ENCODE data around the gene KRT17.
"Not testable (repeated sequence)": the region's sequence is repeated elsewhere in the genome, so short reads cannot be mapped to it uniquely, and the experiment has no call there.

Gene KRT17

DNA sequence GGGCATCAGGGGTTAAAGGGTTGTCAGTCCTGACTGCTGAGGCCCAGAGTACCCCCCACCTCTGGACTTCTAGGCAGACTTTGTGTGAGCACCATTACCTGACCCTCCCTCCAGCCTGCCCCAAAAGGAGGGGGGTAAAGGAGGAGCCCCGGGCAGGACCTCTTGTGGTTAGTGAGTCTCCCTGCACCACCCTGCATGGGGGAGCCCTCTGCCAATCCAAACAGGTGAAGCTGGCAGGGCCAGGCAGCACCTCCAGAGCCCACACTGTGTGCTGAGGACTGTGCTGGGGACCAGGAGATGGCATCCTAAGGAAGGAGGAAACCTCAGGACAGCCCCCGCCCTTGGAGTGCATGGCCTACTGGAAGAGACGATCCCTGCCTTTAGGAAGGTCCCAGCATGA lies 35.1 kb downstream of the KRT17 start:
- DNase-seq = no peak

DNA sequence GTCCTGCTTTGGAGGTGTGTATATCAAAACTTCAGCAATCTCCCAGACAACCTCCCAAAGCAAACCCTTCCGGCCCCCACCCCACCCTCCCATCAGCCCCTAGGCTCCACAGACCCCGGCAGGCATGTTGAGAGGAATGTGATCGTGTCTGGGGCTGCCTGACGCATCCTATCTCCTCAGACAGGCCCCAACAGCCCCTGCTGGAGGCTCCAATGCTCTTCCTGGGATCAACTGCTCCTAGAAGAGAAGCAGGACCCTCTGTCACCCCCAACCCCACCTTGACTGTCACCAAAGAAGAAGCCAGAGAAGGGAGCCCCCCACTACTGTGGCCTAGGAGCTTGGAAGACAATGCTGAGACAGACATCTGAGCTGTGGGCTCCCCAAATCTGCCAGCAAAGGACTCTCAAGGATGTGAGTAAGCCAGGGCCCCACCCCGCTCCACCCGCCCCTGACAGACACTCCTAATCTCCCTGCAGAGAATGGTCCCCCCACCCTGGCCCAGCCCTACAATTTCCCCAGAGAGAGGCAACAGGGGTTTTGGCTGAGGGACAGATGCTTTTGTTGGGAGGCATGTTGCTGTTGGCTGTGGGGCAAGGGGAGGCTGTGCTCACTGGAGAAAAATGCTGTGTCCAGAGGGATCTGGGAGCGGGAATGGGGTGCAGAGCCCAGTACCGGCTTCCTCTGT lies 36.1 kb downstream of the KRT17 start:
- DNase-seq = no peak

DNA sequence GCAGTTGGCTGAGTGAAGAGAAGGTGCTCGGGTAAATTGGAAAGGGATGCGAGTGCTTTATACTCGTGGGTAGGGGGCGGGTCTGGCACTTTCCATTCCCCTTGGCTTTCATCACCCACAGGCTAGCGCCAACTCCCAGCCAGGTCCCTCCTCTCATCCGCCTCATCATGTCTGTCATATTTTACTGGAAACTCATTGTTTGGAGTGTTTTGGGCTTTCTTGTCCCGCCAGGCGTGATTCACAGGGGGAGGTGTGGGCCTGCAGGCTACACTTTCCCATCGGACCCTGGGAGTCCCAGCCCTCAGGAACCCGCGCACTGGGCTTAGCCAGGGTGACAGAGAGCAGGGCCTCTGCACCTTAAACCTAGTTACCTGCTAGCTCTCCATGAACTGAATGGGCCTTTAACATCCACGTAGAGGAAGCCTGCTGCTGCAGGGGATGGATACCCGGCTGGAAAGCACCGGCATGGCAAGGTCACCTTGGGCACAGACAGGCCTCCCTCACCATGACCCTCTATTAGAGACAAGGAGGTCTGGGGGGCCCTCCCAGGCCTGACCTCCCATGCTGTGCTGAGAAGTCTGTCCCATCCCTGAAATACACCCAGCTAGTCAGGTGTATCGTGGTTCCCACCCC lies 37.4 kb downstream of the KRT17 start, which contains the start of gene KRT14:
KRT14 (minus strand) TSS at position 33 of the 633 bp plus-strand sequence. CDS start 61 bp downstream, outside the sequence.
- DNase-seq = no peak

DNA sequence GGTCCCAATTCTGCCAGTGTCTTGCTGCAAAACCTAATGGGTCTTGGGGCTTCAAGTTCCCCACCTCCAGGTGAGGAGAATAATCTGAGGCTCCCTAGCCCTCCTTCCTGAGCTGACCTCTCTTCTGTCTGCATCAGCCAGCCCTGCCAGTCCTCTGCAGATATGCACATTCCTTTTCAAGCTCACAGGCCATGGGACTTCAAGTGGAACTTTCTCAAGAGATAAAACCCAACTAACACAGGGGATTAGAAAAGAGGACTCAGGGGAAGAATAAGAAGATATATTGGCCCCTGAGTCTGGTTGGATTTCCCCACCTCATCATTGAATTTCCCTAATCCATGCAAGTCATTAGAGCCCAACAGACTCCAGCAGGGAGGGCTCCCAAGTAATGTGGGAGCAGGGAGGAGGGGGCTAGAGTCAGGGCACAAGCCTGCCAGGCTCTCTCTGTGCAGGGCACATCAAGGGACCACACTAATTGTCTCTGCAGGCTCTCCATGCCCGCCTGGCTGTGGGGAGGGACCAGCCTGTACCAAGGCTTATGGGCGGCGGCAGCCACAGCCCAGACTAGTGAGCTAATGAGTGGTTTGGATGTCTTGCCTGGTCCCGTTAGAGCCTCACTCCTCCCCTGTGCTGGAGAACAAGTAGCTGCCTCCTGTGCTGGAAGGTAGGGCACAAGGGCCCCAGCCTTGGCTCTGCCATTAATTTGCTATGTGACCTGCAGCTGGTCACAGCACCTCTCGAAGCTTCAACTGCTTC lies 38.9 kb downstream of the KRT17 start:
- DNase-seq = no peak

DNA sequence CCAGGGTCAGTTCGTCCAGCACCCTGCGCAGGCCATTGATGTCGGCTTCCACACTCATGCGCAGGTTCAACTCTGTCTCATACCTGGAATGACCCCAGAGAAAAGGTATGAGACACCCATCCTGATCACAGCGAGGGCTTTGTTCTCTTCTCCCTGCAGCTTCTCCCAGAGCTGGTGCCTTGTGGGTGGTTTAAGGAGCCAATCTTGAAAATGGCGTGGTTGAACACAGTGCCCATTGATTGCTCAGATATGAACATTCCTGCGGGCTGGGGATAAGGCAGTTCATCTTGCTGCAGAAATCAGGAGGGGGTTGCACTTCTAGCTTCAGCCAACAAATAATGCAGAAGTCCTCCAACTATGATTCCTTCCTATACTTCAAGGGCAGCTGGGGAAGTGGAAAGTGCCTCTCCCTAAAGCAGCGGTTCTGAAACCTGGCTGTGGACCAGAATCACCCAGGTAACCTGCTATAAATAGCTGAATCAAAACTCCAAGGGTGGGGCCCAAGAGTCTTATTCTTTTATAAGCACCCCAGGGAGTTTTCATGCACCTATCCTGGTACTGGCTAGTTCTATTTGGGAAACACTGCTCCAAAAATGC lies 39.9 kb downstream of the KRT17 start:
- DNase-seq = not testable (repeated sequence)

DNA sequence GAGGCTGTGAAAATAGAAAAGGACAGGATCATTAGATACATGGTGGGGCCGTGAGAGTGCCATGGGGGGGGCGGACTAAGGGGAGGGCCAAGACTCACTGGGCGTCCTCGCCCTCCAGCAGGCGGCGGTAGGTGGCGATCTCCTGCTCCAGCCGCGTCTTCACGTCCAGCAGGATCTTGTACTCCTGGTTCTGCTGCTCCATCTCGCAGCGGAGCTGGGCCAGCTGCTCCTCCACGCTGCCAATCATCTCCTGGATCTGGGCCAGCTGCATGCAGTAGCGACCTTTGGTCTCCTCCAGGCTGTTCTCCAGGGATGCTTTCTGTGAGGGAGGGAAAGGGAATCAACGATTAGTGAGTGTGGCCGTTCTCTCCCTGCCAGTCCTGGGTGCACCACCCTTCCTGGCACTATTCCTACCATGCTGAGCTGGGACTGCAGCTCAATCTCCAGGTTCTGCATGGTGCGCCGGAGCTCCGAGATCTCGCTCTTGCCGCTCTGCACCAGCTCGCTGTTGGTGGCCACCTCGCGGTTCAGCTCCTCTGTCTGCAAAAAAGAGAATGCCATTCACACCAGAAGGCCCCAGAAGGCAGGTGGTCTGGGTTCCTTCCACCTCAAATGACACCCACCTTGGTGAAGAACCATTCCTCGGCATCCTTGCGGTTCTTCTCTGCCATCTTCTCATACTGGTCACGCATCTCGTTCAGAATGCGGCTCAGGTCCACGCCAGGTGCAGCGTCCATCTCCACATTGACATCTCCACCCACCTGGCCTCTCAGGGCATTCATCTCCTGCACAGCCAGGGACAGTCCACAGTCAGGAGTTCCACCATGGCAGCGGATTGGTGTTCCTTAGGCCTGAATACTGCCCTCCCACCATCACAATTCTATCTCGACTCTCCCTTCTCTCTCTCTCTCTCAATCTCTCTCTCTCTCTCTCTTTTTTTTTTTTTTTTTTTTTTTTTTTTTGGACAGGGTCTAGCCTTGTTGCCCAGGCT lies 40.9 kb downstream of the KRT17 start:
- DNase-seq = no peak

DNA sequence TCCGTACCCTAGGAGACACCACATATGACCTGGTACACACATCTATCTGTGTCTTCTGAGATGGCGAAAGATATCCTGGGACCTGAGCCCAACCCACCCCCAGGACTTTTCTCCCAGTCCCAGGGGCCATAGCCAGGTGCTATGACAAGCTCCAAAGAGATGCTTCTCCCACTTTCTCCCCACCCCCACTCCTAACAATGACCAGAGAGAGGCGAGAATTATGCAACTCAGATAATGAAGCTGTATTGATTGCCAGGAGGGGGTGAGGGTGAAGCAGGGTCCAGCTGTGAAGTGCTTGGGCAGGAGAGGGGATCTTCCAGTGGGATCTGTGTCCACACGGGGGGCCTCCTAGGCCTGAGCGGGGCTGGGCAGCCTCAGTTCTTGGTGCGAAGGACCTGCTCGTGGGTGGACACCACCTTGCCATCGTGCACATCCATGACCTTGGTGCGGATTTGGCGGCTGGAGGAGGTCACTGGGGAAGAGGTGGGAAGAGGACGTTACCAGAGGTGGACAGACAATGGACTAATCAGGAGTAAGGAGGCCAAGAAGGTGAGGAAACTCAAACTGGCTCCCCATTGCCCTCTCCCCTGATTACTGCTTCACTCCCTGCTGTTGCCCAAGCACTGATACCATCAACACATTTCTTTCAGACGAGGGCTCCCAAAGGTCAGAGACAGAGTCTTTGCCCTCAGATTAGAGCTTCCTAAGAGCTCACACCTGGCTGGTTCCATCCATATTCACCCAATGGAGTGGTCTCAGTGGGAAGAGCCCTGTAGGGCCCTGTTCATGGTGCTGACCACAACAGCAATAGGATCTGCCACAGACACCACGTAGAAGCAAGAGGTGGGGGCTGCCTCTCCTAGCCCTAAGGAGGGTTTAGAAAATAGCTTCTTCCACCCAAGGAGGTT lies 42.1 kb downstream of the KRT17 start:
- not testable (repeated sequence) for DNase-seq

DNA sequence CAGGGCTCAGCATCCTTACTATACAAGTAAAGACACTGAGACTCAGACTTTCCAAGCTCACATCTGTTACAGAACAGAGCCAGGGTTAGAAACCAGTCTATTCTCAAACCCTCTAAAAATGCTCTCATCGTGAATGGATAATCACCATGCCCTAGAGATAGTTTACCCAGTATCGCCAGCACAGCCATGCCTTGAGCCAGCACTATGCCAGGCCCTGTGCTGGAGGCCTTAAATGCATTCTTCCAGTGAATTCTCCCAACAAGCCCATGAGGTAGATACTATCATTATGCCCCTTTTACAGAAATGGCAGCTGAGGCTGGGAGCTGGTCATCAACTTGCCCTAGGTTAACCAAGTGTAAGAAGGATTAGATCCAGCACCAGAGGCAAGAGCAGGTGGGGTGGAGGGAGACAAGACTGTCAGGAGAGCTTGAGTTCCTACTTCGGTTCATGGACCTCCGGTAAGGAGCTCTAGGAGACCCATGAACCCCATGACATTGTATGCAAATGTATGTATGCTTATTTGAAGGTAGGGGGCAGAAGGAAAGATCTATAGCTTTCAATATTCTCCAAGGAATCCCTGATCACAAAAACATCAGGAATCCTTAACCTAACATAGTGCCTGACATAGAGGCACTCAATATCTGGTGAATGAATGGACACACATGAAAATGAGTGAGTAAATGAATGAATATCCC lies 42.9 kb downstream of the KRT17 start:
- no peak for DNase-seq

DNA sequence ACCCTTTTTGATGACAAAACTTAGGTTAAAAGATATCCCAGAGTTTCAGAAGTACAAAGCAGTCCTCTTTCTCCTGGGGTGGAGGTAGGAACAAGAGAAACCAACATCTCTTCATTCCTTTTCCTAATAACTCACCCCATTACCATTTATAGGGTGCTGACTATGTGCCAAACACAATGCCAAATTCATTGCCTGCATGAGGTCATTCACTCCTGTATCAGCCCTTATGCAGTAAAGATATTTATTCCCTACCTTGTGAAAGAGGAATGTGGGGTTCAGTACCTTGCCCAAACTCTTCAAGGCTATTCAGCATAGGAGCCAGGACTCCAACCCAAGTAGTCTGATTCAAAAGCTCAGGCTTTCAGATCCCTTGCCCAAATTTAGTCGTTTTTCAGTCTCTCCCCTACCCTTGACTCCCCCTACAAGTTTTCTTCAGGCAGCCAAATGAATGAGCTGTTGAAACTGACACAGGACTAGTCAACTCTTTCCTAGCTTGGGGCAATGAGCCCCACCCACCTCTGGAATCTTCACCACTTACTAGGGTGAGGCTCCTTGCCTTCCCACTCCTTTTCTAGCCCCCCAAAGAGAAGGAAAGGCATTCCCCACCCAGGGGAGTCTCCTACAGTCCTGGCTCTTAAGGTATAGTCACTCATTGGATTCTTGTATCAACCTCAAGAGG lies 43.5 kb downstream of the KRT17 start:
- DNase-seq = no peak

DNA sequence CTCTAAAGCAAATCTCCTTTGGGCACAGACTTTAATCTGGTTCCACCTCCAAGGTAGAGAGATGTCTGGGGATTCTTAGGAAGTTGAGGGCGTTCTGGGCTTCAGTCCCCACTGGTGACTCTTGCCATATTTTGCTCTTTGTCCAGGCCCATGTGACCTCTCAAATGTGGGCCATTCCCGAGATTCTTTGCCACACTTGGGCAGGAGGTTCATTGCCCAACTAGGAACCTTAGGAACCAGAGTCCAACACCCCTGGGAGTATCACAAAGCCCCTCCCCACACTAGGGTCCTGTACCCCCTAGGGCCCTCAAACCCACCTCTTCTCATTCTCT lies 44.2 kb downstream of the KRT17 start:
- no peak for DNase-seq

DNA sequence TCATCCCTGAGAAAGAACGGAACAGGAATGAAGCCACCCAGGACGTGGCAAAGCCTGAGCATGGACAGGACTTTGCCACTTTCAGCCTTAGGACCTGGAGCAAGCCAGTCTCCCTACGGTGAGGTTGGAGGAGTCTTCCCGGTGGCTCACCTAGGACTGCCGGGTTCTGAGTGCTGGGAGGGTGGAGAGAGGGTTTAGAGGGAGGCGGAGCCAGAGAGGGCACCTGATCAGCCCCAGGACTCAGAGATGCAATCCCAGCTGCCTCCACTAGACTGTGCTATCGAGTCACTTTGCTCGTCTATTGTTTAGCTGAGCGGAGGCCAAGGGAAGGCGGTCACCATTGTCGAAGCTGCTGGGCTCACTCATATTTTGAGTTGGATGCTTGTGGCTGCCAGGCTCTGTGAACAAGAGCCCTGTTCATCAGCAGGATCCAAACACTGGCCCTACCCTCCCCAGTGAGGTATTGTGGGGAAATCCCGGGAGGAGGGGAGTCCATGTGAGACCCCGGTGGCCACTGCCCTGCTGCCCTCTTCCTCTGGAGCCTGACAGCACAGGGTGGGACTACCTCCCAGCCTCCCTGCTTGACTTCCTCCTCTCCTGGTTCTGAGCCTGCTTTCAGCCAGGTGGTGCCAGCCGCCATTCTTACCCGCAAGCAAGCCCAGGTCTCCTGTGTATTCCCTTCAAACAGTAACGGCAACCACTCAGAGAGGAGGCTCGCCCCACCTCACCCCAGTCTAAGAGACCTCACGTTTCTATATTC lies 44.7 kb downstream of the KRT17 start:
- DNase-seq = peak; percentile 73 to 81

DNA sequence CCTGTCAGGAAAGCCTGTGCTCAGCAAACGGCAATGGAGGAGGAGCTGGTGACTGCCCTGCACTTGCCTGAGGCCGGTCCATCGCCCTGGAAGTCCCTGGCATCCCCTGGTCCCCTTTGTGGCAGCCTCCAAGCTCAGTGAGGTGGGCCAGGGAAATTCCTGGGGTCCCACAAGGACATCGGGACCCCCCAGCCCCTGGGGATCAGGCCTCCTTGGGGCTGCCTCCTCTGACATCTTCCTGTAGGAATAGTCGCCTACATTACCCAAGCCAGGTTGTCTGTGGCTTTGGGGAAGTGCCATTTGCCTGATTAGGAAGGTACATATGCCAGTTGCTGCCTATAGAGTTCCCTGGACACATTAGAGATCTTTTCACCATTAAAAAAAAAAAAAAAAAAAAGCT lies 45.4 kb downstream of the KRT17 start:
- no peak for DNase-seq

DNA sequence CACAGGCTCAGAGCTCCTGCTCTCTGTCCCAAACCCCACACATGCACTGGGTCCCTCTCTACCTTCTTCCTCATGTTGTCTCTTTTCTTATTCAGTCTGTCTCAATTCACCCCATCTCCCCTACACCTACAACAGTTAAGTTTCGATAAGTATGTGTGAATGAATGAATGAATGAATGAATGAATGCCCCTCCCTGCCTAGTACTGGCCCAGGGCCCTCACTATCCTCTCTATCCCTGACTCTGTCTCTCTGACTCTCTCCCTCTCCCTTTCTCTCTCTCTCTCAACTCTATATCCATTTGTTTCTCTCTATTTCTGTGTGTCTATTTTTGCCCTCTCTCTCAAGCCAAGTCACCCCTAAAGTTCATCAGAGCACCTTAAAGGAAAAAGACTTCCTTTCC lies 45.8 kb downstream of the KRT17 start:
- DNase-seq = no peak

DNA sequence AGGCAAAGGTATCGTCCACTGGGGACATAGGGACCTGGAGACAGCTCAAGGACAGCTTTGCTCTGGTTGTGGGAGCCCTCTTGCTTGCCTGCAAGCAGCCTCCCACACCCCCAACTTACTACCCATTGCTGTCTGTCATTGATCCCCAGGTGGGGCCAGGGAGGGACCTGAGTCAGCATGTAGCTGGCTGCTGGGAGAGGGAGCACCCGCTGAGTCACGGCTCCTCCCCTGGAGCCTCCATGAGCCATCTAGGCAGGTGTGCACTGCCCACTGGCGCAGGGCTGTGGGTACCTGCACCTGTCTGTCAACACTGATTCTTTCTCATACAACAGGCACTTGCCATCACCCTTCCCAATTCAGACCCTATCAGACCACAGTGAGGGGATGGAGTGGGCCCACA lies 47.6 kb downstream of the KRT17 start:
- not testable (repeated sequence) for DNase-seq

DNA sequence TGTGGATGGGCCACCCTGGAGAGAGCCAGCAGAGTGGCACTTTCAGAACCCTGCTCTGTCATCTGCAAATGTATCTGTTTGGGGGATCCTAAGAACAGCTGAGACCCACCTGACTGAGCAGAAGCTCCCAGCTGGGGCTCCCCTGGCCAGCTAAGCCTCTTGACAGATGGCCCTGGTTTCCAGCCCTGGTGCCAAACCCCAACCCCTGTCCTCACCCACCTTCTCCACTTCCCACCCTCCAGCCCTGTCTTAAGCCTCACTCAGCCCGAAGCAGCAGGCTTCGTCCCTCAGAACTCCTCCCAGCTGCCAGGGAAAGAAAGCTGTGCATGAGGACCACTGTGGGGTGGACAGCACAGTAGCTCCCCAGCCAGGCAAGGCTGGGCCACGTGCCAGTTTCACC lies 49.0 kb downstream of the KRT17 start:
- no peak for DNase-seq

DNA sequence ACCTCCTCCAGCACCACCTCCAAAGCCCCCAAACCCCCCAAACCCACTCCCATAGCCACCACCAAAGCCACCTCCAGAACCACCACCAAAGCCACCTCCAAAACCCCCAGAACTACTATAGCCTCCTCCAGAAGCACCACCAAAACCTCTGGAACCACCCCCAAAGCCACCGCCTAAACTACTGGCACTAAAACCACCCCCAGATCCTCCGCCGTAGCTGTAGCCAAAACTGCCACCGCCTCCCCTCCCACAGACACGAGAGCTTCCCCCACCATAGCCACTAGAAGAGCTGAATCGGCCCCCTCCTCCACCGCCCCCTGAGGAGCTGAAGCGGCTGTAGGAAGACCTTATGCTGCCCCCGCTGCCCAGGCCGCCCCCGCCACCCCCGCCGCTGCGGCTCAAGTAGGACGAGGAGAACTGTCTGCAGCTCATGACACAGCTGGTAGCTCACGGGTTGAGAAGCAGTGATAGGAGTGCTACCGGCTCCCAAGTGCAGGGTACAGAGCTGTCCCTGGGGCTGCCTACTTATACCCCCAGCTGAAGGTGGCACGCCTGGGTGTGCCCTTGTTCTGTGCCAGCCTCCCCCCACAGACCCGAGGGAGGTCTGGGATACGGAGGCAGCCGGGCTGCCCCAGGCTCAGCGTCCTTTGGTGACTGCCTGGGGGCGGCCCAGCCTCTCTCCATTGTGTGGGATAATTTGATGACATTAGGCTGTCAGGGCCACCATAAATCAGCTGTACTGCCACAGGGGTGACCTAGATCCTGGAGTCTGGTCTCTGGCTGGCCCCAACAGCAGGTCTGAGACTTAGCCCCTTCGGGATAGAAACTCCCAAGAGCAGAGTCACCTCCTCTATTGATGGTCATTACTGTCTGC lies 52.6 kb downstream of the KRT17 start, which contains the start of gene KRT9:
KRT9 (minus strand) TSS at position 499 of the 874 bp plus-strand sequence; CDS start at position 432, 67 bp downstream.
- DNase-seq = no peak

Measured in Kasumi-1 (cell line).